CD4-positive, alpha-beta T cell (primary cell): ENCODE results near the gene WASF3. TPM values are rescaled to one million over a fixed set of nuclear protein-coding genes. Genes with fewer than 3 reads are reported as not detected.

Source experiments
- ATAC-seq: fragments of 200-7000 bp; cut with Tn5 transposase; one replicate; pipeline ENCODE4 v1.10.0; 2022; ENCODE audit warnings: mild to moderate bottlenecking; ENCODE audit not compliant: poor library complexity
- CTCF ChIA-PET: fragments of 350-600 bp; sonication (Branson Sonifier 250); formaldehyde crosslinking; loops from one replicate; lab custom pipeline; 2021; ENCODE audit warnings: antibody characterized with exemption, inconsistent platforms; lab: Charles Lee
- POLR2A ChIA-PET: fragments of 350-600 bp; sonication (Branson Sonifier 250); formaldehyde crosslinking; loops from one replicate; lab custom pipeline; 2021; ENCODE audit warnings: antibody characterized with exemption, inconsistent platforms; lab: Charles Lee
- DNase-seq, 14 experiments: peaks; one replicate each; pipeline ENCODE4 v3.0.0-alpha.2; 2013 to 2020; ENCODE audit warnings: mixed read lengths in 2 of 14
- H3K27ac ChIP-seq, 2 donors: one replicate each; pipeline versions ENCODE4 v1.5.1 to v1.7.0; 2013; ENCODE audit warnings: low read length in 2 of 2, low read depth in 1 of 2, mild to moderate bottlenecking in 1 of 2
- H3K27me3 ChIP-seq, 2 experiments: 1 replicate in 1 of 2; 2 replicates in 1 of 2; pipeline versions ENCODE4 v1.6.1 to v1.7.0; 2013; ENCODE audit warnings: low read length in 2 of 2, control low read depth in 1 of 2, mild to moderate bottlenecking in 1 of 2, moderate library complexity in 1 of 2; ENCODE audit not compliant: insufficient read depth in 2 of 2, control insufficient read depth in 1 of 2
- H3K36me3 ChIP-seq: one replicate; pipeline ENCODE4 v1.6.1; 2013; ENCODE audit warnings: low read length, control low read depth; ENCODE audit not compliant: insufficient read depth
- H3K4me1 ChIP-seq: one replicate; pipeline ENCODE4 v1.6.1; 2013; ENCODE audit warnings: low read length, control low read depth; ENCODE audit not compliant: insufficient read depth
- H3K4me3 ChIP-seq: one replicate; pipeline ENCODE4 v1.5.1; 2013; ENCODE audit warnings: mild to moderate bottlenecking, low read length, moderate library complexity
- H3K9me3 ChIP-seq, 2 experiments: 1 replicate in 1 of 2; 2 replicates in 1 of 2; pipeline versions ENCODE4 v1.6.1 to v1.7.0; 2013; ENCODE audit warnings: low read length in 2 of 2, mild to moderate bottlenecking in 2 of 2, control low read depth in 1 of 2, moderate library complexity in 1 of 2; ENCODE audit not compliant: control insufficient read depth in 1 of 2, insufficient read depth in 1 of 2
- H3K27ac Mint-ChIP-seq: one replicate; pipeline ENCODE4 v1.8.0; 2020; ENCODE audit warnings: mixed read lengths
- H3K27me3 Mint-ChIP-seq: one replicate; pipeline ENCODE4 v1.8.0; 2021; ENCODE audit warnings: mixed read lengths
- H3K36me3 Mint-ChIP-seq: one replicate; pipeline ENCODE4 v1.8.0; 2021; ENCODE audit warnings: low read depth, mixed read lengths
- H3K4me1 Mint-ChIP-seq: one replicate; pipeline ENCODE4 v1.8.0; 2021; ENCODE audit warnings: low read depth, mixed read lengths
- H3K4me3 Mint-ChIP-seq: one replicate; pipeline ENCODE4 v1.8.0; 2020; ENCODE audit warnings: mild to moderate bottlenecking, mixed read lengths
- H3K9me3 Mint-ChIP-seq: one replicate; pipeline ENCODE4 v1.8.0; 2020; ENCODE audit warnings: mixed read lengths
- CTCF ChIP-seq: fragments of 200-600 bp; IDR thresholded peaks from one replicate; pipeline ENCODE4 v1.8.0; 2022; ENCODE audit warnings: antibody characterized with exemption, mild to moderate bottlenecking
- intact Hi-C, 2 experiments: fragments of 100-400 bp; cut with DNase I in 1 of 2; cut with micrococcal nuclease in 1 of 2; formaldehyde crosslinking; loops; one replicate each; pipeline versions ENCODE4 v1.15.1 to v1.9.0; 2023 to 2025; cut with DNase I, micrococcal nuclease
- total RNA-seq, 174 experiments: library from RNA in 2 of 174; stranded (reverse) in 2 of 174; gene quantifications; one replicate each; pipeline ENCODE4 v1.2.3 and lab custom pipeline; 2021 to 2026

The WASF3 gene
- total RNA-seq, 2 experiments from 2014 or later = 0.08 TPM; not detected in 1

GRCh38 chr13:26614721-26615120 lies 57.2 kb downstream of the WASF3 start:
- H3K36me3 ChIP-seq = no peaks in the 10 kb centered on the region
- peaks cover 0 to 5% of the 10 kb centered on the region in 2 experiments for H3K27me3 ChIP-seq
- TF ChIP-seq CTCF = no peak
- no peak overlapping the region for H3K4me3 Mint-ChIP-seq
- no peak overlapping the region for H3K4me3 ChIP-seq
- POLR2A ChIA-PET = no interaction called here
- H3K36me3 Mint-ChIP-seq = no peaks in the 10 kb centered on the region
- ATAC-seq (no peak), DNase-seq (no peak)
- H3K27me3 Mint-ChIP-seq = peaks cover 24% of the 10 kb centered on the region
- no peaks in the 10 kb centered on the region for H3K9me3 ChIP-seq
- intact Hi-C loops = no loop called here
- no peak overlapping the region for H3K27ac ChIP-seq
- no peaks in the 10 kb centered on the region for H3K4me1 ChIP-seq
- peaks cover 4% of the 10 kb centered on the region for H3K4me1 Mint-ChIP-seq
- H3K27ac Mint-ChIP-seq = no peak overlapping the region
- CTCF ChIA-PET = no interaction called here
- H3K9me3 Mint-ChIP-seq = no peaks in the 10 kb centered on the region

- H3K27me3 ChIP-seq = peaks cover 0 to 16% of the 10 kb centered on the region in 2 experiments
- no peak for TF ChIP-seq CTCF
- no peaks in the 10 kb centered on the region for H3K4me1 ChIP-seq
- H3K4me1 Mint-ChIP-seq = peaks cover 4% of the 10 kb centered on the region
- H3K27ac ChIP-seq = no peak overlapping the region
- H3K4me3 ChIP-seq = no peak overlapping the region
- no peak overlapping the region for H3K4me3 Mint-ChIP-seq
- DNase-seq = no peak
- no peaks in the 10 kb centered on the region for H3K36me3 ChIP-seq
- intact Hi-C loops = no loop called here
- peaks cover 28% of the 10 kb centered on the region for H3K27me3 Mint-ChIP-seq
- no peaks in the 10 kb centered on the region for H3K36me3 Mint-ChIP-seq
- POLR2A ChIA-PET = no interaction called here
- CTCF ChIA-PET = no interaction called here
- H3K9me3 Mint-ChIP-seq = no peaks in the 10 kb centered on the region
- H3K27ac Mint-ChIP-seq = no peak overlapping the region
- no peak for ATAC-seq
- no peaks in the 10 kb centered on the region for H3K9me3 ChIP-seq
Observed at GRCh38 chr13:26616126-26616525, 58.6 kb downstream of the WASF3 start.

- Histone ChIP-seq H3K36me3 (no peaks in the 10 kb centered on the region), H3K4me3 (no peak overlapping the region), H3K27me3 (peaks cover 0 to 16% of the 10 kb centered on the region in 2 experiments), H3K27ac (no peak overlapping the region), H3K4me1 (no peaks in the 10 kb centered on the region), H3K9me3 (peaks cover 0 to 6% of the 10 kb centered on the region in 2 experiments)
- H3K4me3 Mint-ChIP-seq = no peak overlapping the region
- ChIA-PET CTCF (no interaction called here), POLR2A (no interaction called here)
- no peaks in the 10 kb centered on the region for H3K36me3 Mint-ChIP-seq
- H3K27ac Mint-ChIP-seq = no peak overlapping the region
- H3K9me3 Mint-ChIP-seq = peaks cover 4% of the 10 kb centered on the region
- peaks cover 4% of the 10 kb centered on the region for H3K4me1 Mint-ChIP-seq
- ATAC-seq (no peak), DNase-seq (no peak)
- intact Hi-C loops = no loop called here
- H3K27me3 Mint-ChIP-seq = peaks cover 41% of the 10 kb centered on the region
- TF ChIP-seq CTCF = no peak
Observed at GRCh38 chr13:26618726-26619125, 61.2 kb downstream of the WASF3 start.
